ENCODE data around the gene TOGARAM2.

DNA sequence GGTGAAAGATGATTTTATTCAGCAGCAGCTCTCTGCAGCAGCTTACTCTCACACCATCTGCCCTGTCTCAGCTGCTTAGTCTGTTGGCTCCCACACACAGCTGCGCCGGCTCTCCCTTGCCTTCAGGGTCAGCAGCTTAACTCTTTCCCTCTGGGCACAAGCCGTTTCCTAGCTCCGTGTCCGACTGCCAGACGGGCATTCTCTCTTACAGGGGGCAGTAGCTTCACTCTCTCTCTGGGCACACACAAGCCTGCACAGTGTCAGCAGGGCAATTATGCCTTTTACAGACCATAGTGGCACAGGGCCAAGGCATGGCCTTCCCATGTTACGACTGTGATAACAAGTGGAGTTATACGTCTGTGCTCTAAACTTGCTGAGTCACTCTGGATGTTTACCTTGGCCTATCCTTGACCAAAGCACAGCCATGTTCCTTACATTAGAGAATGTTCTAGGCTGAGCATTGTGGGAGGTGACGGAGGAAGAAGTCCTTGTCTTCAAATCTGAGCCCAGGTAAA is 61.5 kb downstream of the TOGARAM2 start:
- peak in 1 of 3 donors; percentile 46 for TF ChIP-seq POLR2AphosphoS5 (IDR thresholded peaks at IDR 0.05)
- no peak for TF ChIP-seq POLR2A (IDR thresholded peaks at IDR 0.05)
- TF ChIP-seq CTCF (IDR thresholded peaks at IDR 0.05 in 8 of 11, conservative IDR thresholded peaks at IDR 0.05 in 3 of 11): no peak
